GM12892 (cell line): ENCODE data around the gene FNIP2.

ENCODE experiments used
- POLR2A ChIP-seq: IDR thresholded peaks from 2 replicates; pipeline ENCODE4 v1.6.1; 2011; ENCODE audit warnings: low read depth, low read length, control low read depth
- POLR2AphosphoS5 ChIP-seq: IDR thresholded peaks from 2 replicates; pipeline ENCODE4 v1.6.1; 2011; ENCODE audit warnings: low read depth, low read length, control low read depth
- TAF1 ChIP-seq: IDR thresholded peaks from 2 replicates; pipeline ENCODE4 v1.6.1; 2011; ENCODE audit warnings: low read depth, mild to moderate bottlenecking, control low read depth, low read length, borderline replicate concordance

DNA sequence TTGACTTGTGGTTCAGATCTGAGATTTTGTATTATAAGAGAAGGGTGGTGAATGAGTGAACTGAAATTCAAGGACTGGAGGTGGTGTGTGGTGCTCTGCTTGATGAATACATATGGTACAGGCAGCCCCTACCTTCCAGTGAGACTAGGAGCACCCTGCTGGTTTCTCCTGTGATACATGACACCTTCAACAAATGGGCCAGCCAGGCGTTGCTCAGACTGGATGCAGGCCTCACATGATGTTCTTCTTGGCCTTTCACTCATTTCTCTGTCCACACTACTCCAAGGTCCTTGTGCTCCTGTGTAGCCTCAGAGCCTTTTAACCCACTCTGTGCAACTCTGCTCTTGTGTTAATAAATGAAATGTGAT, 67.2 kb downstream of the FNIP2 start:
- TF ChIP-seq POLR2A (no peak), POLR2AphosphoS5 (no peak), TAF1 (no peak)
